COLO829 (cell line): ENCODE results near the gene ATP1A2.

Experiments used
- DNase-seq: peaks from one replicate; pipeline ENCODE4 v3.0.0; 2012; ENCODE audit warnings: low spot score

The ATP1A2 gene

DNA sequence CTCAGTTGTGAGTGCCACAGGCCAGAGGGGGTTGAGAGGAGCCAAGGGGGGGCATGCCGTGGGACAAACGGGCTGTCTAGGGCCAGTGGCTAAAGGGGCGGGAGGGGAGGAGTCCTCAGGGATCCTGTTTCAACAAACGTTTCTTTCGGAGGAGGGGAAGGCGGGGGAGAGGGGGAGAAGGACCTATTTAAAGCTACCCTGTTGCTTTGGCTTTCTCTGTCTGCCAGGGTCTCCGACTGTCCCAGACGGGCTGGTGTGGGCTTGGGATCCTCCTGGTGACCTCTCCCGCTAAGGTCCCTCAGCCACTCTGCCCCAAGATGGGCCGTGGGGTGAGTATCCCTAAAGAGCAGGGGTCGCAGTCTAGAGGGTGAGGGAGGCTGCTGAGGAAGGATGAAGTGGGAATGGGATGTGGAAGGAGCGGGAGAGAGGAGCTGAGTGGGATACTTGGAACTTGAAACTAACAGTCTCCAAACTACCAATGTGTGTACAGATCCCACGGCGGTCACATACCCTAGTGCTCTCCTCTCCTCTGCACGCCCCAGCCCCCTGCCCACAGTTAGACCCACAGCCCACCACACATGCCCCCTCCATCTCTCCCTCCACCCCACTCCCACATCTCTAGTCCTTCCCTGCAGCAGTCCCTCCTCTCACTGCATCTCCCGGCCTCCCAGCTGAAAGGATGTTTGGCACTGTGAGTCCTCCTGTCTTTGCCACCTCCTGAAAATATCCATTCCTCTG is at the start of gene ATP1A2:
Gene ATP1A2 (plus strand): TSS at position 215 of the 738 bp plus-strand sequence. CDS start 103 bp downstream, at position 318.
- DNase-seq, result no peak

DNA sequence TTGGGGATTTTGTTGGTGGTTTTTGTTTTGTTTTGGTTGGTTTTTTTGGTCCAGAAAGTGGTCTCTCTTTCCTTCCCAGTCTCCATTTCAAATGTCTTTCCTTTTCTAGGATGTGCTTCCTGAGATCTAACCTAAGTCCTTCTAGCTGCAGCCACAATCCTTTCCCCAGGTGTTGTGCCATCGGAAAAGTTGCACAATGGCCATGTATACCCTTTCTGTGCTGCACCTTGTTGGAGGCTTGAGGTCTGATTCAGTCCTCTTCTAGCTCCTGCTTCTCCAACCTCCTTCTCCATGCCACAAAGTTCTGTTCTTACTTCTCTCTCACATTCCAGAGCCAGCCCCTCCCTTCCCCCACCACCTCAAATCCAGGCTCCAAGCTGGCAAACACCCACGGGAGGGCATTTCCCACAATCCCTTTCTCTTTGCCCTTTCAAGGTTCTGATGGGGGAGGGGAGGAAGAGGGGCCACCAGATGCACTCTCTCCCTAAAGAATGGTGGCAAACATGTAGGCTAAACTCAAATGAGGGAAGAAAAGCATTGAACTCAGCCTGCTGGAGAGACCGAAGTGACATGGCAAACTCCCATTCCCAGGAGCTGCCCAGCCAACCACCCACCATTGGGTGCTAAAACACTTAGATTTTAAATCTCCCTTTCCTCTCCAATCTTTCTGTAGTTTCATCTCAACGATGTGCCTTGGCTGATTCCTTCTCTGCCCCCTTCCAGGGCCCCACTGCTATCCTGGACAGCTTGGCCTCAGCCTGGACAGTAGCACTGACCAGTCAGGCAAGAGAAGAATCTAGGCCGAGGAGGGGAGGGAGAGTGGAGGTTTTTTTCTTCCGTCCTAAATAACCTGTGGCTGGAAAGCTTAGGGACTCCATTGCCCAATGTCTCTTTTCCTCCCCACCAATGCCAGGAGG is 48.5 kb upstream of the ATP1A2 start:
- DNase-seq, result no peak

DNA sequence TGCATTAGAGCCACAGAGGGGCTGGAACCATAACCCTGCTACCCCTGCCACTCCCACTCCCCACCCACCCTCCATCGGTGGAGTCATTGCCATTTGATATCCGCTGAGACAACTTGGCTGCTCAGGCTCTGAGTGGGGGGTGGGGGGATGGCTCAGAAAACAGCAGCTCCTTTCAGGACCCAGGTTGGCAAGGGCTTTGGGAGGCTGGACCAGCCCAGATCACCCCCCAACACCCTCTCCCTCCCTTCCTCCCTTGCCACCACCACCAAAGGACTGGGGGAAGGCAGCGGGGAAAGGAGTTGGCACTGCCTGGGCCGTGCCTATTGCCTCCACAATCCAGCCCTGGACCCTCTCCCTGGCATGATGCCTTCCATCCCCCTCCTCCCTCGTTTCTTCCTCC is 47.3 kb upstream of the ATP1A2 start:
- no peak for DNase-seq

GRCh38 chr1:160069460-160070231 is 45.9 kb upstream of the ATP1A2 start, which contains the start of gene KCNJ10:
Gene KCNJ10 (minus strand): TSS chr1:160070160. CDS start chr1:160042532, 27,628 bp downstream.
- DNase-seq, result no peak

- no peak for DNase-seq
Measured at GRCh38 chr1:160070243-160071163, 45.1 kb upstream of the ATP1A2 start.

DNA sequence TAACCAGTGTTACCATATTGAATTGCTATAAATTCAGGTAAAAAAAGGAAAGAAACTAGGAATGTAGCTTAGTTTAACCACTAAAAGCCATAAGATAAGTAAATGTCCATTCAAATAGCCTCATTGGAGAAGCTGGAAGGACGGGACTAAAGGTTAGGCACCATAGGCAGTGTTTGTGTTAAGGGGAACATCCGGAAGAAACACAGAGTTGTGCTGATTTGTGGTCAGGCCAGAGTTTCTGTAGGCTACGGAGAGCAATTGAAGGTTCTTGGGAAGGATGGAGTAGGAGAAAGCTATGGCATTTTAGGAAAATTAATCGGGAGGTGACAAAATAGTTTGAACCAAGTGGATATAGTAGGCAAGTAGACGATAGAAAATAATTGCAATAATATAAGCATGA is 44.3 kb upstream of the ATP1A2 start:
- no peak for DNase-seq

DNA sequence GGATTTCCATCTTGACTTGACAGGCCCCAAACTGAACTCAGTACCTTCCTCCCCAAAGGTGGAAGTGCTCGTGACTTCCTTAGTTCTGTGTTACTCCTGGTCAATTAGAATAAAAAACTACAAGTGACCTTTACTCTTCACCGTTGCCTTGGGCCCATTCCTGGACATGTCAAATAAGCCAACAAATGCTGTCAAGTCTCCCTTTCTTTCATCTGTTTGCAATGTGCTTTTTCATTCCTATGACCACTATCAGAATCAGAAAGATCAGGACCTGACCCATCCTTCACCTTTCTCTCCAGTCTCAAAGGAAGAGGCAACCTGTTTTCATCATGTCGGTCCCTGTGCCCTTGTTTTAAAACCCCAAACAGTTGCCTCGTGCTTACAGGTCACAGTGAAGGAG is 40.7 kb upstream of the ATP1A2 start:
- DNase-seq, result no peak

DNA sequence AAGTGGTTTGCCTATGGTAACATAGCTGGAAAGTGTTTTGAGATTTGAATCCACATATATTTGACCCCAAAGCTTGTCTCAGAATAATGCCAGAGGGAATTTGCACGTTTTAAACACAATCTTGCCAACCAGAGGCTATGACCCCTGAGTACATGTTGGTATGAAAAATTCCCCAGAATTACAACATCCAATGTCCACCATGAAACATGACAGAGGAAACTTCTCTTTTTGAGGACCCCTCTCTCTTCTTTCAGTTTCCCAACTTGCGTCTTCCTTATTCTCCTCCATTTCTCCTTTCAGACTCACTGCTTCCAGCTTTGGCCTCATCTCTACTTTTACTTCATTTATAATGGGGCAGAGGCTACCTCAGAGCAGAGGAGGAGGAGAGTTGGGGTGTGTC is 39.7 kb upstream of the ATP1A2 start:
- no peak for DNase-seq

GRCh38 chr1:160076295-160076694 is 39.3 kb upstream of the ATP1A2 start:
- no peak for DNase-seq

GRCh38 chr1:160077486-160077885 is 38.1 kb upstream of the ATP1A2 start:
- DNase-seq, result no peak

- peak; percentile 78 for DNase-seq
Measured at GRCh38 chr1:160078512-160079195, 36.9 kb upstream of the ATP1A2 start.

DNA sequence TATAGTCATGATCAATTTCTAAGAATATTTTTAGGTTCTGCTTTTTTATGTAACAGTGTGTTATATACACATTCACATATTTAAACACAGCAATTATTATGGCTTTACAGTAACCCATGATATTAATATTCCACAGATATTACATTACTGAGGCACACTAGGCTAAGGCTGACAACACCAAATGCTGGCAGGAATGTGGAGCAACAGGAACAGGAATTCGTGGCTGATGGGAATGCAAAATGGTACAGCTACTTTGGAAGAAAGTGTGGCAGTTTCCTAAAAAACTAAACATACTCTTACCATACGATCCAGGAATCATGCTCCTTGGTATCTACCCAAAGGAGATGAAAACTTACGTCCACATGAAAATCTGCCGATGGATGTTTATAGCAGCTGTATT is 36.1 kb upstream of the ATP1A2 start:
- no peak for DNase-seq

- DNase-seq, result no peak
Measured at GRCh38 chr1:160080381-160081100, 35.0 kb upstream of the ATP1A2 start.

GRCh38 chr1:160081261-160081936 is 34.2 kb upstream of the ATP1A2 start, which contains the start of gene KCNJ9:
Gene KCNJ9 (plus strand): TSS chr1:160081538. CDS start chr1:160084031, 2,493 bp downstream.
- DNase-seq, result no peak

DNA sequence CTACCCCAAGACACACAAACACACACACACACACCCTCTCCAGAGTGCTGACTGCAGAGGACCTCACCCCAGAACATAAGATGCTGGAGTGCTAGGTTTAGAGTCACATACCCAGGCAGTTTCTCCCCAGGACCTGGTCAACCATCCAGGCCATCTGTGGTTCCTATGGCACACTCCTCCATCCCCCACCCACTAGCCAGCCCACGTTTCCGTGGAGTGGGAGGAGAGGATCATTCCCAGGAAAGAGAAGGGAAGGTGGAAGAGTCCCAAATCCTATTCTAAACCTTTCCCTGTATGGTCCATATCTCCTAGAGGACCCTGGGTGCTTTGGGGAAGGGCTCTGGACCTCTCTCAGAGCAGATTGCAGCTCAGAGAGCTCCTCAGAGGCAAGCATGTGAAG is 33.1 kb upstream of the ATP1A2 start:
- DNase-seq, result no peak

- DNase-seq, result no peak
Measured at GRCh38 chr1:160082926-160083325, 32.6 kb upstream of the ATP1A2 start.

DNA sequence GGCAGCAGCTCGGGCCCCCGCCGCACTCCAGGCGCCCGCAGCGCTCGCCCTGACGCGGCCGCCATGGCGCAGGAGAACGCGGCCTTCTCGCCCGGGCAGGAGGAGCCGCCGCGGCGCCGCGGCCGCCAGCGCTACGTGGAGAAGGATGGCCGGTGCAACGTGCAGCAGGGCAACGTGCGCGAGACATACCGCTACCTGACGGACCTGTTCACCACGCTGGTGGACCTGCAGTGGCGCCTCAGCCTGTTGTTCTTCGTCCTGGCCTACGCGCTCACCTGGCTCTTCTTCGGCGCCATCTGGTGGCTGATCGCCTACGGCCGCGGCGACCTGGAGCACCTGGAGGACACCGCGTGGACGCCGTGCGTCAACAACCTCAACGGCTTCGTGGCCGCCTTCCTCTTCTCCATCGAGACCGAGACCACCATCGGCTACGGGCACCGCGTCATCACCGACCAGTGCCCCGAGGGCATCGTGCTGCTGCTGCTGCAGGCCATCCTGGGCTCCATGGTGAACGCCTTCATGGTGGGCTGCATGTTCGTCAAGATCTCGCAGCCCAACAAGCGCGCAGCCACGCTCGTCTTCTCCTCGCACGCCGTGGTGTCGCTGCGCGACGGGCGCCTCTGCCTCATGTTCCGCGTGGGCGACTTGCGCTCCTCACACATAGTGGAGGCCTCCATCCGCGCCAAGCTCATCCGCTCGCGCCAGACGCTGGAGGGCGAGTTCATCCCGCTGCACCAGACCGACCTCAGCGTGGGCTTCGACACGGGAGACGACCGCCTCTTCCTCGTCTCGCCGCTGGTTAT is 31.4 kb upstream of the ATP1A2 start:
- DNase-seq, result no peak

DNA sequence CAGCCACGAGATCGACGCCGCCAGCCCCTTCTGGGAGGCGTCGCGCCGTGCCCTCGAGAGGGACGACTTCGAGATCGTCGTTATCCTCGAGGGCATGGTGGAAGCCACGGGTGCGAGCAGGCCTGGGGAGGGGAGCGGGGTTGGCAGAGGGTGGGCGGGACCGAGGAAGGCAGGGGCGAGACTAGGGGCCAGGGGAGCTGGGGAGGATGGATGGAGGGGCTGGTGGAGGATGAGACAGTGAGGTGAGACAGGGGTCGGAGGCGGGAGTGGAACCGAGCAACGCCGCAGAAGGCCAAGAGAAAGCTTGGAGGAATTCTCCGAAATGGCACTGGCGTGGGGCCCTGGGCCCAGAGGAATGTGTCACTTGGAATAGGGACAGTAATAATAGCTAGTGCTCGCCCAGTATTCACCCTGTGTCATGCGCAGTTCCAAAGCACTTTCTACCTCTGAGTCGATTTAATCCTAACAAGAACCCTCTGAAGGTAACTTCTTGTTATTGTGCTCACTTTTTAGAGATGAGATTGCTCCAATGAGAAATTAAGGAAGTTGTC is 30.7 kb upstream of the ATP1A2 start:
- no peak for DNase-seq
